Osteoblast (primary cell): Measurements from ENCODE around the gene B4GALNT1. TPM values are rescaled to one million over a fixed set of nuclear protein-coding genes. Genes with fewer than 3 reads are reported as not detected.

Experiments
- DNase-seq: peaks from one replicate; pipeline ENCODE4 v3.0.0; 2011; ENCODE audit warnings: low spot score, mixed read lengths; ENCODE audit not compliant: insufficient read length; ENCODE audit errors: missing footprints
- H2AFZ ChIP-seq: 2 replicates; pipeline ENCODE4 v1.6.0; 2011; ENCODE audit warnings: mild to moderate bottlenecking, low read length
- H3K27ac ChIP-seq: 2 replicates; pipeline ENCODE4 v1.5.1; 2011; ENCODE audit warnings: mild to moderate bottlenecking, low read depth, low read length, moderate library complexity
- H3K27me3 ChIP-seq: 2 replicates; pipeline ENCODE4 v1.6.0; 2012; ENCODE audit warnings: mild to moderate bottlenecking, control low read depth, inconsistent platforms, low read length, moderate library complexity; ENCODE audit not compliant: insufficient read depth
- H3K36me3 ChIP-seq: 2 replicates; pipeline ENCODE4 v1.5.1; 2011; ENCODE audit warnings: mild to moderate bottlenecking, low read length, control low read depth, moderate library complexity; ENCODE audit not compliant: insufficient read depth
- H3K4me1 ChIP-seq: 2 replicates; pipeline ENCODE4 v1.5.1; 2011; ENCODE audit warnings: mild to moderate bottlenecking, low read length, control low read depth, moderate library complexity; ENCODE audit not compliant: insufficient read depth
- H3K4me2 ChIP-seq: 2 replicates; pipeline ENCODE4 v1.6.0; 2011; ENCODE audit warnings: mild to moderate bottlenecking, low read length; ENCODE audit not compliant: insufficient read depth
- H3K4me3 ChIP-seq: fragments of 200-600 bp; sonication (generic); 3 replicates; pipeline ENCODE4 v1.5.1; 2012; ENCODE audit warnings: mild to moderate bottlenecking, low read length, inconsistent platforms; ENCODE audit not compliant: insufficient read depth
- H3K79me2 ChIP-seq: 2 replicates; pipeline ENCODE4 v1.6.0; 2012; ENCODE audit warnings: mild to moderate bottlenecking, low read length, control low read depth, inconsistent platforms; ENCODE audit not compliant: insufficient read depth
- H3K9me3 ChIP-seq: 2 replicates; pipeline ENCODE4 v1.5.1; 2011; ENCODE audit warnings: low read depth, low read length, control low read depth
- H4K20me1 ChIP-seq: 2 replicates; pipeline ENCODE4 v1.6.0; 2012; ENCODE audit warnings: mild to moderate bottlenecking, low read length, control low read depth; ENCODE audit not compliant: insufficient read depth
- total RNA-seq: library from RNA; depleted of rRNA; stranded (reverse); fragments of >200 nt; gene quantifications from 2 replicates; pipeline ENCODE4 v1.2.3, GENCODE V29; 2012
- TF ChIP-seq, protein P1 (sequence below): IDR thresholded peaks from 2 replicates; pipeline ENCODE4 v1.5.1; 2011; ENCODE audit warnings: mild to moderate bottlenecking, low read depth, low read length, moderate library complexity; ENCODE audit errors: extremely low read depth

Gene B4GALNT1
- total RNA-seq, 1 donor, result 1.1 TPM

DNA sequence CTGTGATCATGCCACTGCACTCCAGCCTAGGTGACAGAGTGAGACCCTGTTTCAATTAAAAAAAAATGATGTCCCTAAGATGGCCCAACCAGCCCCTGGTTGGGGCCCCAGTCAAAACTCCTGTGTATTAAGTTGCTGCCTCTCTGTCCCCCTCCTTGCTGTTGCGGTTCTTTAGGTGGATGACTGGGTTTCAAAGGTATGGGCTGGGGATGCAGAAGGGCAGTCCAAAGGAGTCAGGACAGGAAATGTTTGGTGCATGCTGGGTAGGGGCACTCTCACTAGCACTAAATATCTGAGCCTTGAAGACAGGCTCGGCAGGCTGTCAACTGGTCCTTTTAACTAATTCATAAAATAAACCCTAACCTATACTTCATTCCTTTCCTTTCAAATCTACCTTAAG is 54.0 kb downstream of the B4GALNT1 start:
- no peaks in the 10 kb centered on the region for H3K27me3 ChIP-seq
- H3K4me1 ChIP-seq, result no peaks in the 10 kb centered on the region
- H3K27ac ChIP-seq, result no peak overlapping the region
- H3K36me3 ChIP-seq, result no peaks in the 10 kb centered on the region
- TF ChIP-seq, protein P1, sequence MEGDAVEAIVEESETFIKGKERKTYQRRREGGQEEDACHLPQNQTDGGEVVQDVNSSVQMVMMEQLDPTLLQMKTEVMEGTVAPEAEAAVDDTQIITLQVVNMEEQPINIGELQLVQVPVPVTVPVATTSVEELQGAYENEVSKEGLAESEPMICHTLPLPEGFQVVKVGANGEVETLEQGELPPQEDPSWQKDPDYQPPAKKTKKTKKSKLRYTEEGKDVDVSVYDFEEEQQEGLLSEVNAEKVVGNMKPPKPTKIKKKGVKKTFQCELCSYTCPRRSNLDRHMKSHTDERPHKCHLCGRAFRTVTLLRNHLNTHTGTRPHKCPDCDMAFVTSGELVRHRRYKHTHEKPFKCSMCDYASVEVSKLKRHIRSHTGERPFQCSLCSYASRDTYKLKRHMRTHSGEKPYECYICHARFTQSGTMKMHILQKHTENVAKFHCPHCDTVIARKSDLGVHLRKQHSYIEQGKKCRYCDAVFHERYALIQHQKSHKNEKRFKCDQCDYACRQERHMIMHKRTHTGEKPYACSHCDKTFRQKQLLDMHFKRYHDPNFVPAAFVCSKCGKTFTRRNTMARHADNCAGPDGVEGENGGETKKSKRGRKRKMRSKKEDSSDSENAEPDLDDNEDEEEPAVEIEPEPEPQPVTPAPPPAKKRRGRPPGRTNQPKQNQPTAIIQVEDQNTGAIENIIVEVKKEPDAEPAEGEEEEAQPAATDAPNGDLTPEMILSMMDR, result no peak
- no peaks in the 10 kb centered on the region for H4K20me1 ChIP-seq
- H2AFZ ChIP-seq, result no peak overlapping the region
- H3K4me3 ChIP-seq, result no peak overlapping the region
- DNase-seq, result no peak
- H3K4me2 ChIP-seq, result no peak overlapping the region
- no peaks in the 10 kb centered on the region for H3K9me3 ChIP-seq
- no peaks in the 10 kb centered on the region for H3K79me2 ChIP-seq

GRCh38 chr12:57577981-57578758 is 54.8 kb downstream of the B4GALNT1 start:
- H4K20me1 ChIP-seq, result no peaks in the 10 kb centered on the region
- H3K4me1 ChIP-seq, result no peaks in the 10 kb centered on the region
- H3K4me2 ChIP-seq, result no peak overlapping the region
- no peak overlapping the region for H3K4me3 ChIP-seq
- H3K9me3 ChIP-seq, result no peaks in the 10 kb centered on the region
- TF ChIP-seq, protein P1, result no peak
- no peaks in the 10 kb centered on the region for H3K36me3 ChIP-seq
- no peaks in the 10 kb centered on the region for H3K27me3 ChIP-seq
- no peak overlapping the region for H3K27ac ChIP-seq
- no peak overlapping the region for H2AFZ ChIP-seq
- no peaks in the 10 kb centered on the region for H3K79me2 ChIP-seq
- no peak for DNase-seq

DNA sequence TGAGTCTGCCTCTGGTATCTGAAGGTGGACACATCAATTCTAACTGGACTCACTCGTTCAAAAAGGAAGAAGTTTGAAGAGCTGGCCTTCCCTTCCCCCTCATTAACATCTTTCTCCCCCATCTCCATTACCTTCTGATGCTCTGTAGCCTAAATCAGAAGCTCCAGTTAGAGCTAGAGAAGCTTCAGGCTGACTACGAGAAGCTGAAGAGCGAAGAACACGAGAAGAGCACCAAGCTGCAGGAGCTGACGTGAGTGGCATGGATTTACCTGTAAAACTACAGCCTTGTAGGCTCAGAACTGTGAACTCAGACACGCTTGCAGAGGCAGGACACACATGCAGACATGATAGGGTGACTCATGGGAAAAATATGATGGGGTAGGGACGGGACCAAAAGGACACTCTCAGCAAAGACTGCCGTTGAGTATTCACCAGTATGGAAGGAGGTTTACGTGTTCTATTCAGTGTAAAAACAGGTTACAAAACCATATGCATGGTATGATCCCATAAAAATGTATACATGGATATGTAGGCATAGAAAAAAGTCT is 56.3 kb downstream of the B4GALNT1 start:
- DNase-seq, result no peak

More for the DNA sequence above, 56.3 kb downstream of the B4GALNT1 start:
- Histone ChIP-seq H3K4me3 (no peak overlapping the region), H3K36me3 (no peaks in the 10 kb centered on the region), H3K79me2 (no peaks in the 10 kb centered on the region), H3K4me2 (no peak overlapping the region), H3K9me3 (no peaks in the 10 kb centered on the region), H3K27me3 (no peaks in the 10 kb centered on the region), H3K27ac (no peak overlapping the region), H2AFZ (no peak overlapping the region), H4K20me1 (no peaks in the 10 kb centered on the region), H3K4me1 (no peaks in the 10 kb centered on the region)
- TF ChIP-seq, protein P1, result no peak

Other genes with a start within 250 kb of the B4GALNT1 start
- gene R3HDM2, start 202.2 kb downstream of the B4GALNT1 start, total RNA-seq, result 23.2 and 25.0 TPM in 2 replicates
- not detected in 2 replicates for gene INHBC, start 198.4 kb downstream of the B4GALNT1 start, total RNA-seq
- gene INHBE, start 177.9 kb downstream of the B4GALNT1 start, total RNA-seq, result 0.88 and 3.3 TPM in 2 replicates
- gene GLI1, start 173.4 kb downstream of the B4GALNT1 start, total RNA-seq, result 0.29 and 0.36 TPM in 2 replicates
- gene ARHGAP9, start 153.3 kb downstream of the B4GALNT1 start, total RNA-seq, result 0.29 and 0.36 TPM in 2 replicates
- gene MARS1, start 145.1 kb downstream of the B4GALNT1 start, total RNA-seq, result 171 and 187 TPM in 2 replicates
- 118 and 136 TPM in 2 replicates for gene DDIT3, start 112.7 kb downstream of the B4GALNT1 start, total RNA-seq
- 5.0 and 5.8 TPM in 2 replicates for gene MBD6, start 110.4 kb downstream of the B4GALNT1 start, total RNA-seq
- gene DCTN2, start 86.0 kb downstream of the B4GALNT1 start, total RNA-seq, result 123 and 129 TPM in 2 replicates
- 0.29 and 0.36 TPM in 2 replicates for gene KIF5A, start 83.2 kb downstream of the B4GALNT1 start, total RNA-seq
- gene PIP4K2C, start 42.0 kb downstream of the B4GALNT1 start, total RNA-seq, result 32.4 and 36.6 TPM in 2 replicates
- gene DTX3, start 28.4 kb downstream of the B4GALNT1 start, total RNA-seq, result 17.1 and 21.4 TPM in 2 replicates
- 20.6 and 23.9 TPM in 2 replicates for gene ARHGEF25, start 21.8 kb downstream of the B4GALNT1 start, total RNA-seq
- gene OS9, start 60.9 kb upstream of the B4GALNT1 start, total RNA-seq, result 152 and 211 TPM in 2 replicates
- 0.29 and 0.72 TPM in 2 replicates for gene AGAP2, start 105.5 kb upstream of the B4GALNT1 start, total RNA-seq
- gene TSPAN31, start 111.8 kb upstream of the B4GALNT1 start, total RNA-seq, result 37.4 and 41.6 TPM in 2 replicates
- 275 and 293 TPM in 2 replicates for gene CDK4, start 119.1 kb upstream of the B4GALNT1 start, total RNA-seq
- gene MARCHF9, start 121.9 kb upstream of the B4GALNT1 start, total RNA-seq, result 0.59 and 0.72 TPM in 2 replicates
- gene CYP27B1, start 133.9 kb upstream of the B4GALNT1 start, total RNA-seq, result 0.29 and 0.36 TPM in 2 replicates
- 2.9 TPM in 2 replicates for gene METTL1, start 138.9 kb upstream of the B4GALNT1 start, total RNA-seq
- 8.3 and 8.8 TPM in 2 replicates for gene EEF1AKMT3, start 139.4 kb upstream of the B4GALNT1 start, total RNA-seq
- gene TSFM, start 149.6 kb upstream of the B4GALNT1 start, total RNA-seq, result 18.1 and 18.3 TPM in 2 replicates
- 5.4 and 7.1 TPM in 2 replicates for gene AVIL, start 185.5 kb upstream of the B4GALNT1 start, total RNA-seq
- 105 and 116 TPM in 2 replicates for gene CTDSP2, start 213.5 kb upstream of the B4GALNT1 start, total RNA-seq